Smooth muscle cell (in vitro differentiated cells): ENCODE results near the gene MDFIC2. TPM values are rescaled to one million over a fixed set of nuclear protein-coding genes. Genes with fewer than 3 reads are reported as not detected.

Source experiments
- DNase-seq: peaks from one replicate; lab custom pipeline; 2025; ENCODE audit not compliant: unreplicated experiment; lab: John Stamatoyannopoulos, UW
- H2AFZ ChIP-seq: fragments of 200-600 bp; sonication (generic); 2 replicates; pipeline ENCODE4 v1.6.0; 2016; ENCODE audit warnings: antibody characterized with exemption, low read depth, mild to moderate bottlenecking
- H3F3A ChIP-seq: fragments of 200-600 bp; sonication (generic); 2 replicates; pipeline ENCODE4 v1.6.0; 2017; ENCODE audit warnings: antibody characterized with exemption, low read depth
- H3K27ac ChIP-seq: fragments of 200-600 bp; sonication (generic); 2 replicates; pipeline ENCODE4 v1.5.1; 2016; ENCODE audit warnings: low read depth, mild to moderate bottlenecking
- H3K27me3 ChIP-seq: fragments of 200-600 bp; sonication (generic); 2 replicates; pipeline ENCODE4 v1.6.1; 2016; ENCODE audit warnings: low read depth, mild to moderate bottlenecking
- H3K36me3 ChIP-seq: fragments of 200-600 bp; sonication (generic); 2 replicates; pipeline ENCODE4 v1.5.1; 2016; ENCODE audit warnings: low read depth
- H3K4me1 ChIP-seq: fragments of 200-600 bp; sonication (generic); 2 replicates; pipeline ENCODE4 v1.5.1; 2016; ENCODE audit warnings: low read depth
- H3K4me2 ChIP-seq: fragments of 200-600 bp; sonication (generic); 2 replicates; pipeline ENCODE4 v1.6.0; 2016; ENCODE audit warnings: mild to moderate bottlenecking
- H3K4me3 ChIP-seq: fragments of 200-600 bp; sonication (generic); 2 replicates; pipeline ENCODE4 v1.5.1; 2016; ENCODE audit warnings: mild to moderate bottlenecking
- H3K79me2 ChIP-seq: fragments of 200-600 bp; sonication (generic); 2 replicates; pipeline ENCODE4 v1.6.0; 2016; ENCODE audit warnings: low read depth, mild to moderate bottlenecking
- H3K9ac ChIP-seq: fragments of 200-600 bp; sonication (generic); 2 replicates; pipeline ENCODE4 v1.6.0; 2016; ENCODE audit warnings: low read depth
- H3K9me3 ChIP-seq: fragments of 200-600 bp; sonication (generic); replicated peaks from 2 replicates; pipeline ENCODE4 v1.5.1; 2016; ENCODE audit warnings: low read depth
- H4K20me1 ChIP-seq: fragments of 200-600 bp; sonication (generic); 2 replicates; pipeline ENCODE4 v1.6.0; 2016; ENCODE audit warnings: low read depth
- CTCF ChIP-seq: fragments of 200-600 bp; sonication (generic); IDR thresholded peaks from 2 replicates; pipeline ENCODE4 v1.5.1; 2017; ENCODE audit warnings: borderline replicate concordance, mild to moderate bottlenecking, antibody characterized with exemption; ENCODE audit not compliant: insufficient read depth, poor library complexity, severe bottlenecking
- WGBS: methylation state at CpG from one replicate; pipeline ENCODE4 v1.1.7; 2016; ENCODE audit warnings: low lambda C conversion rate; 5-methylcytosine and 5-hydroxymethylcytosine counted together
- polyA plus RNA-seq: library from polyadenylated mRNA; unstranded; fragments of >200 nt; fragmentation: Nextera tagmentation; extraction: Ambion mirVana; gene quantifications from 2 replicates; pipeline ENCODE4 v1.2.1, GENCODE V29; 2016
- total RNA-seq: library from RNA; depleted of rRNA; stranded (reverse); fragments of >200 nt; gene quantifications from 2 replicates; pipeline ENCODE4 v1.2.3, GENCODE V29; 2014

MDFIC2 gene
- total and polyA plus RNA-seq, 2 experiments from 2014 or later = not detected

GRCh38 chr3:70149714-70150400 is 162.6 kb downstream of the MDFIC2 start:
- no peaks in the 10 kb centered on the region for H3K79me2 ChIP-seq
- H2AFZ ChIP-seq = no peak overlapping the region
- H3K4me3 ChIP-seq = no peak overlapping the region
- no peaks in the 10 kb centered on the region for H3K36me3 ChIP-seq
- H3K4me2 ChIP-seq = no peak overlapping the region
- no peak overlapping the region for H3K9ac ChIP-seq
- H3K27me3 ChIP-seq = no peaks in the 10 kb centered on the region
- H3K9me3 ChIP-seq = no peaks in the 10 kb centered on the region
- no peaks in the 10 kb centered on the region for H3K4me1 ChIP-seq
- TF ChIP-seq CTCF = no peak
- 72% methylated on average over 4 of the region's 4 CpGs for WGBS
- H3F3A ChIP-seq = no peaks in the 10 kb centered on the region
- H3K27ac ChIP-seq = no peak overlapping the region
- no peaks in the 10 kb centered on the region for H4K20me1 ChIP-seq
- DNase-seq = no peak
